Smooth muscle cell (in vitro differentiated cells): ENCODE data around the gene ASPSCR1. TPM values are rescaled to one million over a fixed set of nuclear protein-coding genes. Genes with fewer than 3 reads are reported as not detected.

ENCODE experiments used
- DNase-seq: peaks from one replicate; lab custom pipeline; 2025; ENCODE audit not compliant: unreplicated experiment; lab: John Stamatoyannopoulos, UW
- H2AFZ ChIP-seq: fragments of 200-600 bp; sonication (generic); 2 replicates; pipeline ENCODE4 v1.6.0; 2016; ENCODE audit warnings: antibody characterized with exemption, low read depth, mild to moderate bottlenecking
- H3F3A ChIP-seq: fragments of 200-600 bp; sonication (generic); 2 replicates; pipeline ENCODE4 v1.6.0; 2017; ENCODE audit warnings: antibody characterized with exemption, low read depth
- H3K27ac ChIP-seq: fragments of 200-600 bp; sonication (generic); 2 replicates; pipeline ENCODE4 v1.5.1; 2016; ENCODE audit warnings: low read depth, mild to moderate bottlenecking
- H3K27me3 ChIP-seq: fragments of 200-600 bp; sonication (generic); 2 replicates; pipeline ENCODE4 v1.6.1; 2016; ENCODE audit warnings: low read depth, mild to moderate bottlenecking
- H3K36me3 ChIP-seq: fragments of 200-600 bp; sonication (generic); 2 replicates; pipeline ENCODE4 v1.5.1; 2016; ENCODE audit warnings: low read depth
- H3K4me1 ChIP-seq: fragments of 200-600 bp; sonication (generic); 2 replicates; pipeline ENCODE4 v1.5.1; 2016; ENCODE audit warnings: low read depth
- H3K4me2 ChIP-seq: fragments of 200-600 bp; sonication (generic); 2 replicates; pipeline ENCODE4 v1.6.0; 2016; ENCODE audit warnings: mild to moderate bottlenecking
- H3K4me3 ChIP-seq: fragments of 200-600 bp; sonication (generic); 2 replicates; pipeline ENCODE4 v1.5.1; 2016; ENCODE audit warnings: mild to moderate bottlenecking
- H3K79me2 ChIP-seq: fragments of 200-600 bp; sonication (generic); 2 replicates; pipeline ENCODE4 v1.6.0; 2016; ENCODE audit warnings: low read depth, mild to moderate bottlenecking
- H3K9ac ChIP-seq: fragments of 200-600 bp; sonication (generic); 2 replicates; pipeline ENCODE4 v1.6.0; 2016; ENCODE audit warnings: low read depth
- H3K9me3 ChIP-seq: fragments of 200-600 bp; sonication (generic); replicated peaks from 2 replicates; pipeline ENCODE4 v1.5.1; 2016; ENCODE audit warnings: low read depth
- H4K20me1 ChIP-seq: fragments of 200-600 bp; sonication (generic); 2 replicates; pipeline ENCODE4 v1.6.0; 2016; ENCODE audit warnings: low read depth
- CTCF ChIP-seq: fragments of 200-600 bp; sonication (generic); IDR thresholded peaks from 2 replicates; pipeline ENCODE4 v1.5.1; 2017; ENCODE audit warnings: borderline replicate concordance, mild to moderate bottlenecking, antibody characterized with exemption; ENCODE audit not compliant: insufficient read depth, poor library complexity, severe bottlenecking
- WGBS: methylation state at CpG from one replicate; pipeline ENCODE4 v1.1.7; 2016; ENCODE audit warnings: low lambda C conversion rate; 5-methylcytosine and 5-hydroxymethylcytosine counted together
- polyA plus RNA-seq: library from polyadenylated mRNA; unstranded; fragments of >200 nt; fragmentation: Nextera tagmentation; extraction: Ambion mirVana; gene quantifications from 2 replicates; pipeline ENCODE4 v1.2.1, GENCODE V29; 2016
- total RNA-seq: library from RNA; depleted of rRNA; stranded (reverse); fragments of >200 nt; gene quantifications from 2 replicates; pipeline ENCODE4 v1.2.3, GENCODE V29; 2014

Gene ASPSCR1, protein sequence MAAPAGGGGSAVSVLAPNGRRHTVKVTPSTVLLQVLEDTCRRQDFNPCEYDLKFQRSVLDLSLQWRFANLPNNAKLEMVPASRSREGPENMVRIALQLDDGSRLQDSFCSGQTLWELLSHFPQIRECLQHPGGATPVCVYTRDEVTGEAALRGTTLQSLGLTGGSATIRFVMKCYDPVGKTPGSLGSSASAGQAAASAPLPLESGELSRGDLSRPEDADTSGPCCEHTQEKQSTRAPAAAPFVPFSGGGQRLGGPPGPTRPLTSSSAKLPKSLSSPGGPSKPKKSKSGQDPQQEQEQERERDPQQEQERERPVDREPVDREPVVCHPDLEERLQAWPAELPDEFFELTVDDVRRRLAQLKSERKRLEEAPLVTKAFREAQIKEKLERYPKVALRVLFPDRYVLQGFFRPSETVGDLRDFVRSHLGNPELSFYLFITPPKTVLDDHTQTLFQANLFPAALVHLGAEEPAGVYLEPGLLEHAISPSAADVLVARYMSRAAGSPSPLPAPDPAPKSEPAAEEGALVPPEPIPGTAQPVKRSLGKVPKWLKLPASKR
- total RNA-seq (12.3 and 28.4 TPM in 2 replicates), polyA plus RNA-seq (36.5 and 44.0 TPM in 2 replicates)

GRCh38 chr17:81977211-81977808 is at the start of gene ASPSCR1:
TSS of gene ASPSCR1 (plus strand) at chr17:81977629. CDS start at chr17:81977647, 18 bp downstream.
- Histone ChIP-seq H4K20me1 (peaks cover 9% of the 10 kb centered on the region), H3K4me2 (peak within 1 kb of the TSS; percentile 98), H3F3A (no peaks in the 10 kb centered on the region), H3K36me3 (no peaks in the 10 kb centered on the region), H3K9ac (peak within 1 kb of the TSS; percentile 95), H3K27ac (peak within 1 kb of the TSS; percentile 87), H3K9me3 (no peaks in the 10 kb centered on the region), H2AFZ (peak within 1 kb of the TSS; percentile 90), H3K4me3 (peak within 1 kb of the TSS; percentile 83), H3K79me2 (peaks cover 8% of the 10 kb centered on the region), H3K4me1 (peaks cover 7% of the 10 kb centered on the region), H3K27me3 (no peaks in the 10 kb centered on the region)
- WGBS, result 2% methylated on average over 37 of the region's 76 CpGs
- peak; percentile 84 for DNase-seq
- no peak for TF ChIP-seq CTCF

DNA sequence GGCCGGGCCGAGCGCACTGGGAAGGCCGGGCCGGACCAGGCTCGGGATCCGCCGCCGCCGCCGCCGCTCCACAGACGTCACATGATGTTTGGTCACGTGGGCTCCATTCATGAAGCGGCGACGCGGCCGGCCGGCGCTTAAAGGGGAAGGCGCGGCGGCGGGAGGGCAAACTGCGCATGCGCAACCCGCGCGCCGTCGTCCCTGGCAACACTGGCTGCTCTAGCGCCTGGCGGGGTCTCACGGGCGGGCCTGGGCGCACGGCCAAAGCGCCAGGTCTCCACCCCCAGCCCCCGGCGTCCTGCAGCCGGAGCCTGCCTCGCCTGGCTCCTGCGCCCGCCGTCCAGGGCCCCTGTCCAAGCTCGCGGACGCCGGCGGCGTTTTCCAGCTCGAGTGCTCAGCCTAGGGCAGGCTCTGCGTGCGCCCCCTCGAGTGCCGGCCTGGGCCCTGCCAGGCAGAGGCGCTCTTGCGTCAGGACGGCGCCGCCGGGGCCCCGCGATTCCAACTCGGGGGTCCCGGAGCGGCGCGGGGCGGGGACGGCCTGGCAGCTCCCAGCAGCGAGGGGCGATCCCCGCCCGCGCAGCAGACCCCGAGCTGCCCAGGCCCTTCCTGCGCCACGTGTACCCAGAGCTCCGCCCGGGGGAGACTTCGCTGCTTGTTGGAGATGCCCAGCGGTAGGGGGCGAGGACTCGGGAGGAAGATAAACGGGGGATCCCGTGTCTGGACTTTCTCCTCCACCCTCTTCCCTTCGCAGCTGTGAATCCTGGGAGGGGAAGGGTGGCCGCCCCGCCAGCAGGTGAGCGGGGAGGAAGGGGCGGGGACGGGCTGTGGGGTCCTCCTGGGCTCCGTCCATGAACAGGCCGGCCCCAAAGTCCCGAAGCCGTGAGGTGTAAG is 49.5 kb upstream of the ASPSCR1 start, which contains the start of gene MAFG:
Gene MAFG, minus strand, starts transcription at position 83 of the 891 bp plus-strand sequence. CDS start 4,550 bp downstream, outside the sequence.
- Histone ChIP-seq H3K4me3 (peak within 1 kb of the TSS; percentile 92), H3K4me1 (peaks cover 29% of the 10 kb centered on the region), H4K20me1 (peaks cover 45% of the 10 kb centered on the region), H3K9me3 (no peaks in the 10 kb centered on the region), H2AFZ (peak within 1 kb of the TSS; percentile 66), H3K9ac (peak within 1 kb of the TSS; percentile 100), H3K27ac (peak within 1 kb of the TSS; percentile 100), H3K36me3 (no peaks in the 10 kb centered on the region), H3K79me2 (peaks cover 42% of the 10 kb centered on the region), H3F3A (peaks cover 10% of the 10 kb centered on the region), H3K27me3 (no peaks in the 10 kb centered on the region), H3K4me2 (peak within 1 kb of the TSS; percentile 98)
- under 1% methylated on average over 43 of the region's 98 CpGs for WGBS
- DNase-seq, result peak; percentile 83
- TF ChIP-seq CTCF, result peak; percentile 30

DNA sequence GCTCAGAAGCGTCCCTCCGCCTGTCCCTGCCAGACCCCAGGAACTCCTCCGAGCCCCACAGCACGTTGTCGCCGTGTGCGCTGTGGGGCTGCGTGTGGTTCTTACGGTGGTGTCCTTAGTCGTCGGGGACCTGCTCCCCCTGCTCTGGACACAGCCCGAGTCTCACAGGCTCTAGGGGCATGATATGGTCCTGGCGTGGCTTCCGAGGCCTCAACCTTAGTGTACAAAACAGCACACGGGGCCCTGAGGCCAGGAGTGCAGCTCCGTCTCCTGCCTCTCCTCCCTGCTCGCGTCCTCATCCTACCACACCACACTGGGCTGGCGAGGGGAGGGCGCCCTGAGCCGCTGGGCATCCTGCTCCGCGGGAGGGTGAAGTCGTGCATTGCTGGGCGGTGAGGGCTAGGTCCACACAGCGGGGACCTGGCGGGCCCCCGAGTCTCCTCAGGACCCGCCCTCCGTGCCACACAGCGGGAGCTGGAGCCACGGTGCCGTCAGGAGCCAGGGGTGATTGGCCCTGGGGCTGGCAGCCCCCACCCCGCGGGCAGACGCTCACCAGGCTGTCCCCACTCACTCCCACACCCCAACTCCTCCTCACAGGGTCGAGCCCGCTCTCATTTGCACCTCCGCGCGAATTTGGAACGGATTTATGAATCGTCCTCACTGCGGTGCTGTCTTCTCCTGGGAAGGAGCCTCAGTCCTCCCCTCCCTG is 48.7 kb upstream of the ASPSCR1 start:
- Histone ChIP-seq H3K4me3 (peak overlapping the region; percentile 63), H3K4me1 (peaks cover 21% of the 10 kb centered on the region), H2AFZ (peak overlapping the region; percentile 66), H4K20me1 (peaks cover 45% of the 10 kb centered on the region), H3K4me2 (peak overlapping the region; percentile 96), H3K9ac (peak overlapping the region; percentile 89), H3F3A (peaks cover 14% of the 10 kb centered on the region), H3K36me3 (no peaks in the 10 kb centered on the region), H3K79me2 (peaks cover 34% of the 10 kb centered on the region), H3K27me3 (no peaks in the 10 kb centered on the region), H3K27ac (peak overlapping the region; percentile 56), H3K9me3 (no peaks in the 10 kb centered on the region)
- DNase-seq, result no peak
- TF ChIP-seq CTCF, result no peak
- 25% methylated on average over 40 of the region's 44 CpGs for WGBS
